Gastrocnemius medialis (tissue), 4 donors: ENCODE results near the gene EEIG1. TPM values are rescaled to one million over a fixed set of nuclear protein-coding genes. Genes with fewer than 3 reads are reported as not detected.

ENCODE experiments used
- ATAC-seq, 2 donors: fragments of 150-250 bp; one replicate each; pipeline ENCODE4 v1.9.1; 2016
- DNase-seq, 2 donors: peaks; one replicate each; pipeline ENCODE4 v3.0.0-alpha.2; 2019
- H3K27ac ChIP-seq, 4 donors: fragments of 200-600 bp; sonication (generic); 1 replicate in 1 of 4; 2 replicates in 3 of 4; pipeline ENCODE4 v1.5.1; 2016 to 2018; ENCODE audit warnings: mild to moderate bottlenecking in 2 of 4, moderate library complexity in 1 of 4
- H3K27me3 ChIP-seq, 3 donors: fragments of 200-600 bp; sonication (generic) in 2 of 3; 1 replicate in 1 of 3; 2 replicates in 2 of 3; pipeline versions ENCODE4 v1.5.1 to v1.6.0; 2016 to 2019; ENCODE audit warnings: mild to moderate bottlenecking in 1 of 3, moderate library complexity in 1 of 3
- H3K36me3 ChIP-seq, 2 donors: fragments of 200-600 bp; sonication (generic) in 1 of 2; one replicate each; pipeline ENCODE4 v1.5.1; 2017 to 2018
- H3K4me1 ChIP-seq, 2 donors: fragments of 200-600 bp; sonication (generic) in 1 of 2; one replicate each; pipeline ENCODE4 v1.5.1; 2016 to 2017; ENCODE audit warnings: mild to moderate bottlenecking in 2 of 2
- H3K4me3 ChIP-seq, 4 donors: fragments of 200-600 bp; sonication (generic) in 3 of 4; 1 replicate in 1 of 4; 2 replicates in 3 of 4; pipeline ENCODE4 v1.5.1; 2016 to 2019; ENCODE audit warnings: mild to moderate bottlenecking in 2 of 4
- H3K9me3 ChIP-seq, 3 donors: fragments of 200-600 bp; sonication (generic) in 2 of 3; 1 replicate in 1 of 3; 2 replicates in 2 of 3; pipeline ENCODE4 v1.5.1; 2016 to 2019
- CTCF ChIP-seq, 5 experiments: fragments of 450-650 bp in 3 of 5; fragments of 200-600 bp in 2 of 5; sonication (generic) in 2 of 5; IDR thresholded peaks in 4 of 5; conservative IDR thresholded peaks in 1 of 5; 1 replicate in 4 of 5; 2 replicates in 1 of 5; pipeline ENCODE4 v1.5.1; 2016 to 2019; ENCODE audit warnings: antibody characterized with exemption in 5 of 5, mild to moderate bottlenecking in 3 of 5, moderate library complexity in 3 of 5
- POLR2A ChIP-seq, 2 donors: fragments of 450-650 bp; IDR thresholded peaks; one replicate each; pipeline ENCODE4 v1.6.1; 2017; ENCODE audit warnings: antibody characterized with exemption in 2 of 2, mild to moderate bottlenecking in 2 of 2, moderate library complexity in 2 of 2
- in situ Hi-C, 4 donors: fragments of 200-750 bp; cut with MboI; loops; one replicate each; pipeline versions ENCODE4 v1.15.0 to v1.8.0; 2017; ENCODE audit warnings: low sequenced_read_pairs in 4 of 4
- intact Hi-C: fragments of 100-400 bp; cut with DNase I; formaldehyde crosslinking; loops from one replicate; pipeline ENCODE4 v1.15.1; 2023; ENCODE audit warnings: low total_unique reads
- total RNA-seq, 4 donors: library from RNA; depleted of rRNA; stranded (reverse); fragments of >200 nt; gene quantifications; one replicate each; pipeline versions ENCODE4 v1.1.0 to v1.2.3, GENCODE V29; 2016

The EEIG1 gene
- total RNA-seq, 4 donors from 2014 or later: 1.8 to 4.5 (median 2.8) TPM

DNA sequence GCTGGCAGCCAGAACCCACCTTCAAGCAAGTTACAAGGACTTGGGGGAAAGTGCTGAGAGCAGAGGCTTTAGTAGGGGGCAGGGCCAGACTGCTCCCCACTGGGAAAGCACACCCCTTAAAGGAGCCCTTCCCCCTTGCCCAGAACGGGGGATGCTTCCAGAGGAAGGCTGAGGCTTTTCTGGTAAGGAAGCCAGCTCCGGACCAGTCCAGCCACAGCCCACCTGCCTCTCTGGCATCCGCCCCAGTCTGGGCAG is 38.9 kb downstream of the EEIG1 start:
- peaks cover 0 to 7% of the 10 kb centered on the region in 2 donors for H3K36me3 ChIP-seq

GRCh38 chr9:127941062-127941960 is 39.5 kb downstream of the EEIG1 start:
- in situ Hi-C loops: loop anchor here in 1 of 4 donors (5.0 kb wide), 1 partner anchor 91 kb away; no protein-coding TSS in a partner anchor
- DNase-seq (no peak), ATAC-seq (no peak)
- Histone ChIP-seq H3K36me3 (peaks cover 0 to 8% of the 10 kb centered on the region in 2 donors), H3K27me3 (no peaks in the 10 kb centered on the region), H3K27ac (no peak overlapping the region), H3K4me3 (no peak overlapping the region), H3K4me1 (peaks cover 26 to 28% of the 10 kb centered on the region in 2 donors), H3K9me3 (no peaks in the 10 kb centered on the region)
- no peak for TF ChIP-seq CTCF (IDR thresholded peaks at IDR 0.05 in 4 of 5, conservative IDR thresholded peaks at IDR 0.05 in 1 of 5)
- TF ChIP-seq POLR2A (IDR thresholded peaks at IDR 0.05): no peak
- intact Hi-C loops: loop anchor here (5.0 kb wide), 1 partner anchor 176 kb away; no protein-coding TSS in a partner anchor

More for the DNA sequence above, 38.9 kb downstream of the EEIG1 start:
- intact Hi-C loops: loop anchor here (5.0 kb wide), 1 partner anchor 175 kb away; no protein-coding TSS in a partner anchor
- Histone ChIP-seq H3K4me1 (peaks cover 20 to 22% of the 10 kb centered on the region in 2 donors), H3K27me3 (no peaks in the 10 kb centered on the region), H3K9me3 (no peaks in the 10 kb centered on the region), H3K27ac (no peak overlapping the region), H3K4me3 (no peak overlapping the region)
- TF ChIP-seq POLR2A (IDR thresholded peaks at IDR 0.05) (no peak), CTCF (IDR thresholded peaks at IDR 0.05 in 4 of 5, conservative IDR thresholded peaks at IDR 0.05 in 1 of 5) (no peak)
- ATAC-seq: no peak
- no peak for DNase-seq
- in situ Hi-C loops: loop anchor here in 1 of 4 donors (5.0 kb wide), 1 partner anchor 90 kb away; no protein-coding TSS in a partner anchor

- DNase-seq: no peak
- no peak overlapping the region for H3K4me3 ChIP-seq
- H3K4me1 ChIP-seq: peaks cover 32 to 33% of the 10 kb centered on the region in 2 donors
- no peaks in the 10 kb centered on the region for H3K27me3 ChIP-seq
- TF ChIP-seq POLR2A (IDR thresholded peaks at IDR 0.05) (no peak), CTCF (IDR thresholded peaks at IDR 0.05 in 4 of 5, conservative IDR thresholded peaks at IDR 0.05 in 1 of 5) (no peak)
- no peaks in the 10 kb centered on the region for H3K9me3 ChIP-seq
- in situ Hi-C loops: loop anchor here in 1 of 4 donors (5.0 kb wide), 1 partner anchor 92 kb away; no protein-coding TSS in a partner anchor
- ATAC-seq: no peak
- intact Hi-C loops: loop anchor here (5.0 kb wide), 1 partner anchor 177 kb away; no protein-coding TSS in a partner anchor
- H3K27ac ChIP-seq: no peak overlapping the region
- H3K36me3 ChIP-seq: peaks cover 0 to 12% of the 10 kb centered on the region in 2 donors
Observed at GRCh38 chr9:127940593-127940992, 40.2 kb downstream of the EEIG1 start.

GRCh38 chr9:127938298-127938690 is 42.5 kb downstream of the EEIG1 start:
- H3K9me3 ChIP-seq: no peaks in the 10 kb centered on the region
- peaks cover 32 to 34% of the 10 kb centered on the region in 2 donors for H3K4me1 ChIP-seq
- intact Hi-C loops (no loop called here), in situ Hi-C loops (loop anchor here in 1 of 4 donors (10.0 kb wide), 1 partner anchor 97 kb away; no protein-coding TSS in a partner anchor)
- peak overlapping the region; percentile 75 to 86 (median 78) for H3K27ac ChIP-seq
- DNase-seq (no peak), ATAC-seq (no peak)
- TF ChIP-seq POLR2A (IDR thresholded peaks at IDR 0.05) (no peak), CTCF (IDR thresholded peaks at IDR 0.05 in 4 of 5, conservative IDR thresholded peaks at IDR 0.05 in 1 of 5) (no peak)
- H3K4me3 ChIP-seq: peak overlapping the region; percentile 60 to 97 (median 82)
- no peaks in the 10 kb centered on the region for H3K27me3 ChIP-seq
- H3K36me3 ChIP-seq: peaks cover 0 to 5% of the 10 kb centered on the region in 2 donors
